Liver (tissue), 9 donors: ENCODE results near the gene GAPDH. TPM values are rescaled to one million over a fixed set of nuclear protein-coding genes. Genes with fewer than 3 reads are reported as not detected.

Experiments
- DNase-seq: peaks from one replicate; pipeline ENCODE4 v3.0.0-alpha.2; 2017; ENCODE audit warnings: low spot score
- H3K27ac ChIP-seq, 2 donors: one replicate each; pipeline ENCODE4 v1.7.0; 2013; ENCODE audit warnings: inconsistent platforms in 2 of 2, low read length in 2 of 2, control low read depth in 1 of 2, low read depth in 1 of 2, mild to moderate bottlenecking in 1 of 2
- H3K27me3 ChIP-seq, 4 donors: one replicate each; pipeline versions ENCODE4 v1.6.1 to v1.7.0; 2013; ENCODE audit warnings: low read length in 3 of 4, inconsistent platforms in 1 of 4, mild to moderate bottlenecking in 1 of 4, moderate library complexity in 1 of 4; ENCODE audit not compliant: control insufficient read depth in 4 of 4, insufficient read depth in 4 of 4
- H3K36me3 ChIP-seq, 4 donors: one replicate each; pipeline versions ENCODE4 v1.6.1 to v1.7.0; 2013; ENCODE audit warnings: low read length in 3 of 4, mild to moderate bottlenecking in 3 of 4, low read depth in 1 of 4, moderate library complexity in 1 of 4; ENCODE audit not compliant: control insufficient read depth in 4 of 4, insufficient read depth in 3 of 4
- H3K4me1 ChIP-seq, 4 donors: one replicate each; pipeline versions ENCODE4 v1.6.1 to v1.7.0; 2013; ENCODE audit warnings: low read length in 3 of 4, mild to moderate bottlenecking in 3 of 4, moderate library complexity in 1 of 4; ENCODE audit not compliant: control insufficient read depth in 4 of 4, insufficient read depth in 4 of 4
- H3K4me3 ChIP-seq, 3 donors: one replicate each; pipeline versions ENCODE4 v1.6.1 to v1.7.0; 2013; ENCODE audit warnings: low read length in 3 of 3, control low read depth in 1 of 3, low read depth in 1 of 3, mild to moderate bottlenecking in 1 of 3
- H3K9ac ChIP-seq, 2 donors: one replicate each; pipeline ENCODE4 v1.7.0; 2013; ENCODE audit warnings: low read length in 2 of 2, mild to moderate bottlenecking in 2 of 2, moderate library complexity in 2 of 2, control low read depth in 1 of 2, low read depth in 1 of 2
- H3K9me3 ChIP-seq, 4 donors: one replicate each; pipeline versions ENCODE4 v1.6.1 to v1.7.0; 2013; ENCODE audit warnings: low read length in 3 of 4; ENCODE audit not compliant: control insufficient read depth in 4 of 4
- ATF3 ChIP-seq: IDR thresholded peaks from 2 replicates; pipeline ENCODE4 v1.6.1; 2016; ENCODE audit warnings: antibody characterized with exemption
- CTCF ChIP-seq: fragments of 150-350 bp; IDR thresholded peaks from 2 replicates; pipeline ENCODE4 v1.5.1; 2017; ENCODE audit warnings: improper control_type of control experiment, low read depth, low read length; ENCODE audit not compliant: missing input control
- EGR1 ChIP-seq, 2 donors: IDR thresholded peaks; 2 replicates each; pipeline ENCODE4 v1.6.1; 2016 to 2018; ENCODE audit warnings: antibody characterized with exemption in 2 of 2, low read depth in 2 of 2
- FOXA2 ChIP-seq: IDR thresholded peaks from 2 replicates; pipeline ENCODE4 v1.6.1; 2016; ENCODE audit warnings: antibody characterized with exemption
- GABPA ChIP-seq, 2 donors: IDR thresholded peaks in 1 of 2; conservative IDR thresholded peaks in 1 of 2; 2 replicates each; pipeline ENCODE4 v1.6.1; 2016; ENCODE audit warnings: antibody characterized with exemption in 2 of 2, mild to moderate bottlenecking in 1 of 2, moderate library complexity in 1 of 2
- HNF4A ChIP-seq, 2 donors: conservative IDR thresholded peaks; 2 replicates each; pipeline ENCODE4 v1.6.1; 2016; ENCODE audit warnings: antibody characterized with exemption in 2 of 2, mild to moderate bottlenecking in 2 of 2
- JUND ChIP-seq, 2 donors: IDR thresholded peaks; 2 replicates each; pipeline ENCODE4 v1.6.1; 2016; ENCODE audit warnings: antibody characterized with exemption in 2 of 2
- MAX ChIP-seq: IDR thresholded peaks from 2 replicates; pipeline ENCODE4 v1.6.1; 2016; ENCODE audit warnings: antibody characterized with exemption
- RAD21 ChIP-seq, 2 donors: IDR thresholded peaks; 2 replicates each; pipeline ENCODE4 v1.6.1; 2016; ENCODE audit warnings: antibody characterized with exemption in 2 of 2, mild to moderate bottlenecking in 2 of 2
- REST ChIP-seq: IDR thresholded peaks from 2 replicates; pipeline ENCODE4 v1.6.1; 2016; ENCODE audit warnings: antibody characterized with exemption, mild to moderate bottlenecking
- RXRA ChIP-seq, 2 donors: IDR thresholded peaks; 2 replicates each; pipeline ENCODE4 v1.6.1; 2017 to 2018; ENCODE audit warnings: antibody characterized with exemption in 2 of 2, mild to moderate bottlenecking in 1 of 2
- SP1 ChIP-seq: IDR thresholded peaks from 2 replicates; pipeline ENCODE4 v1.6.1; 2018; ENCODE audit warnings: antibody characterized with exemption, mild to moderate bottlenecking
- TAF1 ChIP-seq: conservative IDR thresholded peaks from 2 replicates; pipeline ENCODE4 v1.6.1; 2016; ENCODE audit warnings: antibody characterized with exemption, mild to moderate bottlenecking
- ZBTB33 ChIP-seq: IDR thresholded peaks from 2 replicates; pipeline ENCODE4 v1.6.1; 2016; ENCODE audit warnings: antibody characterized with exemption
- WGBS: extraction: QIAGEN DNeasy Blood & Tissue Kit; methylation state at CpG from one replicate; pipeline ENCODE4 v1.1.7; 2013; 5-methylcytosine and 5-hydroxymethylcytosine counted together
- polyA plus RNA-seq, 2 donors: library from polyadenylated mRNA; stranded (reverse) in 1 of 2; unstranded in 1 of 2; fragments of 200-250 nt in 1 of 2; fragments of >200 nt in 1 of 2; fragmentation: Nextera tagmentation in 1 of 2; extraction: Ambion mirVana in 1 of 2; gene quantifications; one replicate each; pipeline versions ENCODE4 v1.2.1 to v1.2.3, GENCODE V29; 2013 to 2015
- total RNA-seq, 2 donors: library from RNA; depleted of rRNA; stranded (reverse); fragments of >200 nt; gene quantifications; one replicate each; pipeline ENCODE4 v1.2.3, GENCODE V29; 2014
- donor health status: healthy.
- donor health status: healthy.
- donor health status: healthy.
- donor health status: healthy.
- donor health status: healthy.

GAPDH gene
- total and polyA plus RNA-seq, 4 donors, result 1,234 to 2,082 (median 1,344) TPM

- no peak overlapping the region for H3K9ac ChIP-seq
- no peak for TF ChIP-seq REST
- no peak for TF ChIP-seq GABPA (IDR thresholded peaks at IDR 0.05 in 1 of 2, conservative IDR thresholded peaks at IDR 0.05 in 1 of 2)
- TF ChIP-seq RAD21 (IDR thresholded peaks at IDR 0.05), result no peak
- no peak for TF ChIP-seq SP1
- TF ChIP-seq FOXA2, result no peak
- no peak for TF ChIP-seq ZBTB33
- no peak for TF ChIP-seq RXRA (IDR thresholded peaks at IDR 0.05)
- TF ChIP-seq JUND (IDR thresholded peaks at IDR 0.05), result no peak
- no peak for TF ChIP-seq EGR1 (IDR thresholded peaks at IDR 0.05; ENCODE audit: low read depth in 2 of 2)
- TF ChIP-seq ATF3, result no peak
- TF ChIP-seq TAF1, result no peak
- no peak for TF ChIP-seq HNF4A (conservative IDR thresholded peaks at IDR 0.05)
- 91% methylated on average over 10 of the region's 10 CpGs for WGBS
- no peak for DNase-seq
- H3K27me3 ChIP-seq, result no peaks in the 10 kb centered on the region
- H3K36me3 ChIP-seq, result peaks cover 21 to 58% (median 40%) of the 10 kb centered on the region in 4 donors
- no peak overlapping the region for H3K4me3 ChIP-seq
- no peak overlapping the region for H3K27ac ChIP-seq
- H3K4me1 ChIP-seq, result peaks cover 0 to 9% (median 5%) of the 10 kb centered on the region in 4 donors
- H3K9me3 ChIP-seq, result no peaks in the 10 kb centered on the region
These were observed 28.6 kb downstream of the GAPDH start for GRCh38 chr12:6562881-6563280.

- H3K4me3 ChIP-seq, result no peak overlapping the region
- 82% methylated on average over 8 of the region's 8 CpGs for WGBS
- no peaks in the 10 kb centered on the region for H3K9me3 ChIP-seq
- H3K27me3 ChIP-seq, result no peaks in the 10 kb centered on the region
- H3K4me1 ChIP-seq, result peaks cover 0 to 10% (median 5%) of the 10 kb centered on the region in 4 donors
- TF ChIP-seq CTCF, result peak; percentile 61
- TF ChIP-seq SP1, result no peak
- no peak for TF ChIP-seq MAX
- peak; percentile 20 to 66 for TF ChIP-seq RAD21 (IDR thresholded peaks at IDR 0.05)
- H3K27ac ChIP-seq, result no peak overlapping the region
- no peak overlapping the region for H3K9ac ChIP-seq
- peak; percentile 75 for DNase-seq
- H3K36me3 ChIP-seq, result peaks cover 21 to 58% (median 40%) of the 10 kb centered on the region in 4 donors
These were observed 29.2 kb downstream of the GAPDH start for GRCh38 chr12:6563448-6564050.
